HL-60 (cell line): ENCODE measurements around the gene ZNF236.

Experiments
- DNase-seq, 2 experiments: peaks; one replicate each; pipeline ENCODE4 v3.0.0-alpha.2; 2010 to 2020; ENCODE audit warnings: low read depth in 1 of 2, low spot score in 1 of 2
- H3K27ac ChIP-seq: fragments of 250-450 bp; sonication (Bioruptor Pico); replicated peaks from 2 replicates; pipeline ENCODE4 v1.5.1; 2020; ENCODE audit warnings: mild to moderate bottlenecking, moderate library complexity
- H3K27me3 ChIP-seq: fragments of 250-450 bp; sonication (Bioruptor Pico); 2 replicates; pipeline ENCODE4 v1.5.1; 2021; ENCODE audit warnings: mild to moderate bottlenecking, moderate library complexity; ENCODE audit not compliant: insufficient read depth, poor library complexity, severe bottlenecking
- H3K4me3 ChIP-seq: replicated peaks from 2 replicates; pipeline ENCODE4 v1.5.1; 2011; ENCODE audit warnings: mild to moderate bottlenecking, control low read depth, low read length; ENCODE audit not compliant: insufficient read depth
- CTCF ChIP-seq: IDR thresholded peaks from one replicate; pipeline ENCODE4 v1.5.1; 2011; ENCODE audit warnings: low read length, control low read depth, inconsistent platforms; ENCODE audit not compliant: insufficient read depth
- GABPA ChIP-seq: IDR thresholded peaks from 2 replicates; pipeline ENCODE4 v1.6.1; 2012; ENCODE audit warnings: low read depth
- POLR2AphosphoS5 ChIP-seq: IDR thresholded peaks from 2 replicates; pipeline ENCODE4 v1.6.1; 2012; ENCODE audit warnings: low read depth
- SPI1 ChIP-seq: IDR thresholded peaks from 2 replicates; pipeline ENCODE4 v1.6.1; 2012; ENCODE audit warnings: low read depth, mild to moderate bottlenecking, borderline replicate concordance
- TF ChIP-seq, protein P1 (sequence below): IDR thresholded peaks from 2 replicates; pipeline ENCODE4 v1.6.1; 2012; ENCODE audit warnings: low read depth; ENCODE audit not compliant: insufficient replicate concordance

ZNF236 gene

GRCh38 chr18:76993573-76993972, 171.2 kb downstream of the ZNF236 start:
- no peak for TF ChIP-seq POLR2AphosphoS5
- TF ChIP-seq, protein P1, sequence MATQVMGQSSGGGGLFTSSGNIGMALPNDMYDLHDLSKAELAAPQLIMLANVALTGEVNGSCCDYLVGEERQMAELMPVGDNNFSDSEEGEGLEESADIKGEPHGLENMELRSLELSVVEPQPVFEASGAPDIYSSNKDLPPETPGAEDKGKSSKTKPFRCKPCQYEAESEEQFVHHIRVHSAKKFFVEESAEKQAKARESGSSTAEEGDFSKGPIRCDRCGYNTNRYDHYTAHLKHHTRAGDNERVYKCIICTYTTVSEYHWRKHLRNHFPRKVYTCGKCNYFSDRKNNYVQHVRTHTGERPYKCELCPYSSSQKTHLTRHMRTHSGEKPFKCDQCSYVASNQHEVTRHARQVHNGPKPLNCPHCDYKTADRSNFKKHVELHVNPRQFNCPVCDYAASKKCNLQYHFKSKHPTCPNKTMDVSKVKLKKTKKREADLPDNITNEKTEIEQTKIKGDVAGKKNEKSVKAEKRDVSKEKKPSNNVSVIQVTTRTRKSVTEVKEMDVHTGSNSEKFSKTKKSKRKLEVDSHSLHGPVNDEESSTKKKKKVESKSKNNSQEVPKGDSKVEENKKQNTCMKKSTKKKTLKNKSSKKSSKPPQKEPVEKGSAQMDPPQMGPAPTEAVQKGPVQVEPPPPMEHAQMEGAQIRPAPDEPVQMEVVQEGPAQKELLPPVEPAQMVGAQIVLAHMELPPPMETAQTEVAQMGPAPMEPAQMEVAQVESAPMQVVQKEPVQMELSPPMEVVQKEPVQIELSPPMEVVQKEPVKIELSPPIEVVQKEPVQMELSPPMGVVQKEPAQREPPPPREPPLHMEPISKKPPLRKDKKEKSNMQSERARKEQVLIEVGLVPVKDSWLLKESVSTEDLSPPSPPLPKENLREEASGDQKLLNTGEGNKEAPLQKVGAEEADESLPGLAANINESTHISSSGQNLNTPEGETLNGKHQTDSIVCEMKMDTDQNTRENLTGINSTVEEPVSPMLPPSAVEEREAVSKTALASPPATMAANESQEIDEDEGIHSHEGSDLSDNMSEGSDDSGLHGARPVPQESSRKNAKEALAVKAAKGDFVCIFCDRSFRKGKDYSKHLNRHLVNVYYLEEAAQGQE, result no peak
- TF ChIP-seq GABPA, result no peak
- no peak for TF ChIP-seq CTCF
- no peak for TF ChIP-seq SPI1
- H3K27ac ChIP-seq, result no peak overlapping the region

GRCh38 chr18:76994086-76994654, 171.8 kb downstream of the ZNF236 start:
- no peak overlapping the region for H3K4me3 ChIP-seq
- DNase-seq, result no peak
- H3K27ac ChIP-seq, result no peak overlapping the region
- no peaks in the 10 kb centered on the region for H3K27me3 ChIP-seq
- no peak for TF ChIP-seq CTCF
- no peak for TF ChIP-seq GABPA
- no peak for TF ChIP-seq POLR2AphosphoS5
- TF ChIP-seq SPI1, result no peak
- TF ChIP-seq, protein P1, result no peak

More at GRCh38 chr18:76993573-76993972, 171.2 kb downstream of the ZNF236 start:
- Histone ChIP-seq H3K27me3 (no peaks in the 10 kb centered on the region), H3K4me3 (no peak overlapping the region)
- no peak for DNase-seq

DNA sequence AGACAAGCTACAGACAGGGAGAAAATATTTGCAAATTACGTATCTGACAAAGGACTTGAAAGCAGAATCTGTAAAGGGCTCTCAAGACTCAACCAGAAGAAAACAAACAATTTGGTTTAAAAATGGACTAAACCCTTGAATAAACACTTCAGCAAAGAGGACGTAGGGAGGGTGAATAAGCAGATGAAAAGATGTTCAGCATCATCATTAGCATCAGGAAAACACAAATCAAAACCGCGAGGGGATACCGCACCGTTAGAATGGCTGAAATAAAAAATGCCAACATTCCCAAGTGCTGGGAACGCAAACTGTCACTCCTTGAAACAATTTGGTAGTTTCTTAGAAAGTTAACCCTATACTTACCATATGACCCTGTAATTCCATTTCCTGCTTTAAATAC, 173.5 kb downstream of the ZNF236 start:
- no peak overlapping the region for H3K27ac ChIP-seq
- no peak for TF ChIP-seq SPI1
- H3K4me3 ChIP-seq, result no peak overlapping the region
- DNase-seq, result no peak
- H3K27me3 ChIP-seq, result no peaks in the 10 kb centered on the region

GRCh38 chr18:76996429-76996828, 174.1 kb downstream of the ZNF236 start:
- DNase-seq, result no peak
- no peak overlapping the region for H3K4me3 ChIP-seq
- no peak overlapping the region for H3K27ac ChIP-seq
- TF ChIP-seq CTCF, result no peak
- no peak for TF ChIP-seq POLR2AphosphoS5
- TF ChIP-seq GABPA, result no peak
- TF ChIP-seq, protein P1, result no peak
- no peak for TF ChIP-seq SPI1
- H3K27me3 ChIP-seq, result no peaks in the 10 kb centered on the region
